Progenitor cell of endocrine pancreas (in vitro differentiated cells): ENCODE results near the gene CA5A. TPM values are rescaled to one million over a fixed set of nuclear protein-coding genes. Genes with fewer than 3 reads are reported as not detected.
A peak's percentile ranks its signal among the peaks of the same experiment; 100 is the strongest.

Source experiments
- DNase-seq: peaks from one replicate; pipeline ENCODE4 v3.0.0; 2021; ENCODE audit warnings: low spot score; ENCODE audit not compliant: unreplicated experiment
- H3K27ac Mint-ChIP-seq: 2 replicates; pipeline ENCODE4 v1.8.0; 2021; ENCODE audit warnings: mild to moderate bottlenecking, moderate library complexity, mixed read lengths
- H3K27me3 Mint-ChIP-seq: 2 replicates; pipeline ENCODE4 v1.8.0; 2021; ENCODE audit warnings: mixed read lengths
- H3K36me3 Mint-ChIP-seq: 2 replicates; pipeline ENCODE4 v1.8.0; 2022; ENCODE audit warnings: mixed read lengths; ENCODE audit not compliant: insufficient read depth
- H3K4me1 Mint-ChIP-seq: 2 replicates; pipeline ENCODE4 v1.8.0; 2021; ENCODE audit warnings: low read depth, mixed read lengths
- H3K4me3 Mint-ChIP-seq: 2 replicates; pipeline ENCODE4 v1.8.0; 2021; ENCODE audit warnings: low read depth, mild to moderate bottlenecking, moderate library complexity, mixed read lengths
- H3K9me3 Mint-ChIP-seq: 2 replicates; pipeline ENCODE4 v1.8.0; 2021; ENCODE audit warnings: low read depth, mixed read lengths
- CTCF ChIP-seq: fragments of 200-600 bp; sonication (generic); IDR thresholded peaks from one replicate; pipeline ENCODE4 v1.5.0; 2021; ENCODE audit warnings: antibody characterized with exemption, mild to moderate bottlenecking; ENCODE audit not compliant: unreplicated experiment
- total RNA-seq: library from RNA; stranded (reverse); gene quantifications from 2 replicates; pipeline ENCODE4 v1.2.1, GENCODE V29; 2021

Gene CA5A
- total RNA-seq, 1 donor from 2014 or later = 0.36 TPM

GRCh38 chr16:87966685-87967185 is 30.4 kb upstream of the CA5A start:
- peaks cover 10% of the 10 kb centered on the region for H3K9me3 Mint-ChIP-seq
- no peak overlapping the region for H3K27ac Mint-ChIP-seq
- H3K4me3 Mint-ChIP-seq = no peak overlapping the region
- DNase-seq = no peak
- H3K27me3 Mint-ChIP-seq = no peaks in the 10 kb centered on the region
- no peak for TF ChIP-seq CTCF
- H3K4me1 Mint-ChIP-seq = peaks cover 9% of the 10 kb centered on the region
- H3K36me3 Mint-ChIP-seq = peaks cover 23% of the 10 kb centered on the region

- no peak for TF ChIP-seq CTCF
- Mint-ChIP-seq H3K27ac (no peak overlapping the region), H3K36me3 (peaks cover 17% of the 10 kb centered on the region)
These were observed 29.8 kb upstream of the CA5A start for GRCh38 chr16:87966064-87966645.

GRCh38 chr16:87965417-87965816 is 29.1 kb upstream of the CA5A start:
- Mint-ChIP-seq H3K9me3 (no peaks in the 10 kb centered on the region), H3K27me3 (no peaks in the 10 kb centered on the region), H3K36me3 (peaks cover 11% of the 10 kb centered on the region), H3K27ac (no peak overlapping the region), H3K4me3 (no peak overlapping the region), H3K4me1 (peaks cover 12% of the 10 kb centered on the region)
- DNase-seq = no peak
- TF ChIP-seq CTCF = no peak

More at GRCh38 chr16:87966064-87966645, 29.8 kb upstream of the CA5A start:
- Mint-ChIP-seq H3K4me1 (peaks cover 12% of the 10 kb centered on the region), H3K27me3 (no peaks in the 10 kb centered on the region), H3K4me3 (no peak overlapping the region), H3K9me3 (peaks cover 4% of the 10 kb centered on the region)
- no peak for DNase-seq

GRCh38 chr16:87964049-87964659 is 27.8 kb upstream of the CA5A start:
- no peak for TF ChIP-seq CTCF
- Mint-ChIP-seq H3K4me3 (no peak overlapping the region), H3K27ac (peak overlapping the region; percentile 79), H3K36me3 (peaks cover 4% of the 10 kb centered on the region), H3K9me3 (no peaks in the 10 kb centered on the region), H3K27me3 (no peaks in the 10 kb centered on the region), H3K4me1 (peaks cover 15% of the 10 kb centered on the region)
- DNase-seq = no peak

- no peaks in the 10 kb centered on the region for H3K27me3 Mint-ChIP-seq
- no peak for DNase-seq
- no peaks in the 10 kb centered on the region for H3K9me3 Mint-ChIP-seq
- peaks cover 14% of the 10 kb centered on the region for H3K4me1 Mint-ChIP-seq
- no peak for TF ChIP-seq CTCF
- no peak overlapping the region for H3K4me3 Mint-ChIP-seq
- H3K36me3 Mint-ChIP-seq = peaks cover 2% of the 10 kb centered on the region
- no peak overlapping the region for H3K27ac Mint-ChIP-seq
These were observed 27.1 kb upstream of the CA5A start for GRCh38 chr16:87963400-87963799.
